ENCODE results near the gene ZP1.

DNA sequence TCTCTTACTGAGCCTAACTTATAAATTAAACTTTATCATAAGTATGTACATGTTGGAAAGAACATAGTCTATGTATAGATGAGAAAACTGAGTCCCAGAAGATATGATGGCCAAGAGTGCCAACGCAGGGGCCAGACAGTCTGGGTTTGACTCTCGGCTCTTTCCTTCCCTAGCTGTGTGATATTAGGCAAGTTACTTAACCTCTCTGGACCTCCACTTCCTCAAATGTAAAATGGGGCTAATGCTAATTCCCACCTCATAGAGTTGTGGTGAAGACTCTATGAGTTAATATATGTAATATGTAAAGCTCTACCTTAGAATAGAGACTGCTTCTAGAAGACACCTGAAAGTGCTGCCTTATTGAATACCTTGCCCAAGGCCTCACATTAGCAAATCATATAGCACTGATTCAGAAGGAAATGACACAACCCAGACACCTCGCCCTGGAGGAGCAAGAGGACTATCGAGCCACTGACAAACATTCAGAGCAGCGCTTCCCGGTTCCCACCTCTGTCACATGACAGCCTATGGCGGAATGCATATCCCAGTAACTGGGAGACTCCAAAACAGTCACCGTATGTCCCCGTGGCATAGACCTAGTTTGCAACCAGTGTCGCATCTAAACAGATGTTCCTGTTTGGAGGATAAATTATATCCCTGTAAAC, 36.7 kb upstream of the ZP1 start:
- TF ChIP-seq, protein P1, sequence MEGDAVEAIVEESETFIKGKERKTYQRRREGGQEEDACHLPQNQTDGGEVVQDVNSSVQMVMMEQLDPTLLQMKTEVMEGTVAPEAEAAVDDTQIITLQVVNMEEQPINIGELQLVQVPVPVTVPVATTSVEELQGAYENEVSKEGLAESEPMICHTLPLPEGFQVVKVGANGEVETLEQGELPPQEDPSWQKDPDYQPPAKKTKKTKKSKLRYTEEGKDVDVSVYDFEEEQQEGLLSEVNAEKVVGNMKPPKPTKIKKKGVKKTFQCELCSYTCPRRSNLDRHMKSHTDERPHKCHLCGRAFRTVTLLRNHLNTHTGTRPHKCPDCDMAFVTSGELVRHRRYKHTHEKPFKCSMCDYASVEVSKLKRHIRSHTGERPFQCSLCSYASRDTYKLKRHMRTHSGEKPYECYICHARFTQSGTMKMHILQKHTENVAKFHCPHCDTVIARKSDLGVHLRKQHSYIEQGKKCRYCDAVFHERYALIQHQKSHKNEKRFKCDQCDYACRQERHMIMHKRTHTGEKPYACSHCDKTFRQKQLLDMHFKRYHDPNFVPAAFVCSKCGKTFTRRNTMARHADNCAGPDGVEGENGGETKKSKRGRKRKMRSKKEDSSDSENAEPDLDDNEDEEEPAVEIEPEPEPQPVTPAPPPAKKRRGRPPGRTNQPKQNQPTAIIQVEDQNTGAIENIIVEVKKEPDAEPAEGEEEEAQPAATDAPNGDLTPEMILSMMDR (tag by site-specific recombination; IDR thresholded peaks at IDR 0.05) = no peak
- TF ChIP-seq, protein P2, sequence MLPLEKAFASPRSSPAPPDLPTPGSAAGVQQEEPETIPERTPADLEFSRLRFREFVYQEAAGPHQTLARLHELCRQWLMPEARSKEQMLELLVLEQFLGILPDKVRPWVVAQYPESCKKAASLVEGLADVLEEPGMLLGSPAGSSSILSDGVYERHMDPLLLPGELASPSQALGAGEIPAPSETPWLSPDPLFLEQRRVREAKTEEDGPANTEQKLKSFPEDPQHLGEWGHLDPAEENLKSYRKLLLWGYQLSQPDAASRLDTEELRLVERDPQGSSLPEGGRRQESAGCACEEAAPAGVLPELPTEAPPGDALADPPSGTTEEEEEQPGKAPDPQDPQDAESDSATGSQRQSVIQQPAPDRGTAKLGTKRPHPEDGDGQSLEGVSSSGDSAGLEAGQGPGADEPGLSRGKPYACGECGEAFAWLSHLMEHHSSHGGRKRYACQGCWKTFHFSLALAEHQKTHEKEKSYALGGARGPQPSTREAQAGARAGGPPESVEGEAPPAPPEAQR (tag by site-specific recombination; IDR thresholded peaks at IDR 0.05) = no peak
- no peak for TF ChIP-seq ZBTB7A (tag by site-specific recombination; IDR thresholded peaks at IDR 0.05; ENCODE audit: low read depth)
- TF ChIP-seq, protein P3, sequence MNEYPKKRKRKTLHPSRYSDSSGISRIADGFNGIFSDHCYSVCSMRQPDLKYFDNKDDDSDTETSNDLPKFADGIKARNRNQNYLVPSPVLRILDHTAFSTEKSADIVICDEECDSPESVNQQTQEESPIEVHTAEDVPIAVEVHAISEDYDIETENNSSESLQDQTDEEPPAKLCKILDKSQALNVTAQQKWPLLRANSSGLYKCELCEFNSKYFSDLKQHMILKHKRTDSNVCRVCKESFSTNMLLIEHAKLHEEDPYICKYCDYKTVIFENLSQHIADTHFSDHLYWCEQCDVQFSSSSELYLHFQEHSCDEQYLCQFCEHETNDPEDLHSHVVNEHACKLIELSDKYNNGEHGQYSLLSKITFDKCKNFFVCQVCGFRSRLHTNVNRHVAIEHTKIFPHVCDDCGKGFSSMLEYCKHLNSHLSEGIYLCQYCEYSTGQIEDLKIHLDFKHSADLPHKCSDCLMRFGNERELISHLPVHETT (tag by site-specific recombination; IDR thresholded peaks at IDR 0.05) = no peak
- TF ChIP-seq BCL11A (tag by site-specific recombination; IDR thresholded peaks at IDR 0.05; ENCODE audit: low read depth) = no peak
- TF ChIP-seq, protein P4, sequence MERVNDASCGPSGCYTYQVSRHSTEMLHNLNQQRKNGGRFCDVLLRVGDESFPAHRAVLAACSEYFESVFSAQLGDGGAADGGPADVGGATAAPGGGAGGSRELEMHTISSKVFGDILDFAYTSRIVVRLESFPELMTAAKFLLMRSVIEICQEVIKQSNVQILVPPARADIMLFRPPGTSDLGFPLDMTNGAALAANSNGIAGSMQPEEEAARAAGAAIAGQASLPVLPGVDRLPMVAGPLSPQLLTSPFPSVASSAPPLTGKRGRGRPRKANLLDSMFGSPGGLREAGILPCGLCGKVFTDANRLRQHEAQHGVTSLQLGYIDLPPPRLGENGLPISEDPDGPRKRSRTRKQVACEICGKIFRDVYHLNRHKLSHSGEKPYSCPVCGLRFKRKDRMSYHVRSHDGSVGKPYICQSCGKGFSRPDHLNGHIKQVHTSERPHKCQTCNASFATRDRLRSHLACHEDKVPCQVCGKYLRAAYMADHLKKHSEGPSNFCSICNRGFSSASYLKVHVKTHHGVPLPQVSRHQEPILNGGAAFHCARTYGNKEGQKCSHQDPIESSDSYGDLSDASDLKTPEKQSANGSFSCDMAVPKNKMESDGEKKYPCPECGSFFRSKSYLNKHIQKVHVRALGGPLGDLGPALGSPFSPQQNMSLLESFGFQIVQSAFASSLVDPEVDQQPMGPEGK (tag by site-specific recombination; IDR thresholded peaks at IDR 0.05) = no peak
- TF ChIP-seq, protein P5, sequence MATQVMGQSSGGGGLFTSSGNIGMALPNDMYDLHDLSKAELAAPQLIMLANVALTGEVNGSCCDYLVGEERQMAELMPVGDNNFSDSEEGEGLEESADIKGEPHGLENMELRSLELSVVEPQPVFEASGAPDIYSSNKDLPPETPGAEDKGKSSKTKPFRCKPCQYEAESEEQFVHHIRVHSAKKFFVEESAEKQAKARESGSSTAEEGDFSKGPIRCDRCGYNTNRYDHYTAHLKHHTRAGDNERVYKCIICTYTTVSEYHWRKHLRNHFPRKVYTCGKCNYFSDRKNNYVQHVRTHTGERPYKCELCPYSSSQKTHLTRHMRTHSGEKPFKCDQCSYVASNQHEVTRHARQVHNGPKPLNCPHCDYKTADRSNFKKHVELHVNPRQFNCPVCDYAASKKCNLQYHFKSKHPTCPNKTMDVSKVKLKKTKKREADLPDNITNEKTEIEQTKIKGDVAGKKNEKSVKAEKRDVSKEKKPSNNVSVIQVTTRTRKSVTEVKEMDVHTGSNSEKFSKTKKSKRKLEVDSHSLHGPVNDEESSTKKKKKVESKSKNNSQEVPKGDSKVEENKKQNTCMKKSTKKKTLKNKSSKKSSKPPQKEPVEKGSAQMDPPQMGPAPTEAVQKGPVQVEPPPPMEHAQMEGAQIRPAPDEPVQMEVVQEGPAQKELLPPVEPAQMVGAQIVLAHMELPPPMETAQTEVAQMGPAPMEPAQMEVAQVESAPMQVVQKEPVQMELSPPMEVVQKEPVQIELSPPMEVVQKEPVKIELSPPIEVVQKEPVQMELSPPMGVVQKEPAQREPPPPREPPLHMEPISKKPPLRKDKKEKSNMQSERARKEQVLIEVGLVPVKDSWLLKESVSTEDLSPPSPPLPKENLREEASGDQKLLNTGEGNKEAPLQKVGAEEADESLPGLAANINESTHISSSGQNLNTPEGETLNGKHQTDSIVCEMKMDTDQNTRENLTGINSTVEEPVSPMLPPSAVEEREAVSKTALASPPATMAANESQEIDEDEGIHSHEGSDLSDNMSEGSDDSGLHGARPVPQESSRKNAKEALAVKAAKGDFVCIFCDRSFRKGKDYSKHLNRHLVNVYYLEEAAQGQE (tag by site-specific recombination; IDR thresholded peaks at IDR 0.05) = no peak
- TF ChIP-seq ZNF558 (tag by site-specific recombination; IDR thresholded peaks at IDR 0.05) = no peak
- no peak for TF ChIP-seq ZNF660 (tag by site-specific recombination; IDR thresholded peaks at IDR 0.05)
- no peak for TF ChIP-seq ZNF175 (tag by site-specific recombination; IDR thresholded peaks at IDR 0.05)
- no peak for TF ChIP-seq YY1 (tag by site-specific recombination; IDR thresholded peaks at IDR 0.05)
- no peak for TF ChIP-seq ZNF335 (tag by site-specific recombination; conservative IDR thresholded peaks at IDR 0.05)
- no peak for TF ChIP-seq ZNF530 (tag by site-specific recombination; IDR thresholded peaks at IDR 0.05; ENCODE audit: low read depth)
- TF ChIP-seq ZNF623 (tag by site-specific recombination; IDR thresholded peaks at IDR 0.05) = no peak

Measured in HEK293 (cell line).